ENCODE results near the gene RNF168. TPM values are rescaled to one million over a fixed set of nuclear protein-coding genes. Genes with fewer than 3 reads are reported as not detected.
A peak's percentile ranks its signal among the peaks of the same experiment; 100 is the strongest.

RNF168 gene
- polyA plus RNA-seq, 3 donors = 4.4 to 6.9 (median 6.7) TPM

GRCh38 chr3:196493292-196493691, 10.3 kb downstream of the RNF168 start:
- peaks cover 0 to 3% (median 0%) of the 10 kb centered on the region in 7 donors for H3K9me3 Mint-ChIP-seq
- Histone ChIP-seq H3K9me3 (replicated peaks in 1 of 2; ENCODE audit: control insufficient read depth in 1 of 2, insufficient read depth in 1 of 2, low read length in 2 of 2) (no peaks in the 10 kb centered on the region), H3K4me2 (replicated peaks; ENCODE audit: extremely low read depth, low read length, poor library complexity, severe bottlenecking) (no peak overlapping the region), H3K9ac (ENCODE audit: insufficient read depth, low read length, poor library complexity, severe bottlenecking) (no peak overlapping the region), H3K4me1 (ENCODE audit: control insufficient read depth in 1 of 2, insufficient read depth in 2 of 2, low read length in 2 of 2) (no peaks in the 10 kb centered on the region), H3K36me3 (replicated peaks in 1 of 2; ENCODE audit: control insufficient read depth in 1 of 2, insufficient read depth in 2 of 2, low read length in 2 of 2) (peaks cover 9 to 56% of the 10 kb centered on the region in 2 donors), H3K4me3 (replicated peaks in 1 of 3; ENCODE audit: low read depth in 2 of 3, low read length in 3 of 3) (no peak overlapping the region), H3K79me2 (ENCODE audit: insufficient read depth, low read length) (peaks cover 97% of the 10 kb centered on the region), H3K27me3 (ENCODE audit: control insufficient read depth in 2 of 2, insufficient read depth in 2 of 2, low read length in 2 of 2) (no peaks in the 10 kb centered on the region), H3K27ac (ENCODE audit: low read depth in 1 of 2, low read length in 2 of 2) (peak overlapping the region in 1 of 2 donors; percentile 26), H2AFZ (ENCODE audit: insufficient read depth, low read depth, low read length, poor library complexity, severe bottlenecking) (no peak overlapping the region), H4K20me1 (ENCODE audit: insufficient read depth, low read length) (peaks cover 91% of the 10 kb centered on the region)
- H3K4me1 Mint-ChIP-seq = peaks cover 2% of the 10 kb centered on the region
- H3K4me3 Mint-ChIP-seq = no peak overlapping the region
- 98% methylated on average over 6 of the region's 7 CpGs for WGBS (ENCODE audit: insufficient coverage)
- no peak for TF ChIP-seq CTCF (IDR thresholded peaks at IDR 0.05)
- no peak for DNase-seq
- peak overlapping the region in 1 of 7 donors; percentile 61 for H3K27ac Mint-ChIP-seq
- intact Hi-C loops (cut with micrococcal nuclease) = no loop called here
- H3K36me3 Mint-ChIP-seq = peaks cover 30 to 47% of the 10 kb centered on the region in 2 donors
- H3K27me3 Mint-ChIP-seq (ENCODE audit: low read depth in 3 of 3) = no peaks in the 10 kb centered on the region

GRCh38 chr3:196492080-196492479, 11.5 kb downstream of the RNF168 start:
- DNase-seq = no peak
- H4K20me1 ChIP-seq (ENCODE audit: insufficient read depth, low read length) = peaks cover 87% of the 10 kb centered on the region

More at GRCh38 chr3:196492080-196492479, 11.5 kb downstream of the RNF168 start:
- no peak overlapping the region for H3K9ac ChIP-seq (ENCODE audit: insufficient read depth, low read length, poor library complexity, severe bottlenecking)
- H3K27me3 ChIP-seq (ENCODE audit: control insufficient read depth in 2 of 2, insufficient read depth in 2 of 2, low read length in 2 of 2) = no peaks in the 10 kb centered on the region
- no peak overlapping the region for H3K27ac ChIP-seq (ENCODE audit: low read depth in 1 of 2, low read length in 2 of 2)
- H3K4me1 ChIP-seq (ENCODE audit: control insufficient read depth in 1 of 2, insufficient read depth in 2 of 2, low read length in 2 of 2) = no peaks in the 10 kb centered on the region
- no peak overlapping the region for H3K4me3 ChIP-seq (replicated peaks in 1 of 3; ENCODE audit: low read depth in 2 of 3, low read length in 3 of 3)
- peaks cover 0 to 3% (median 0%) of the 10 kb centered on the region in 7 donors for H3K9me3 Mint-ChIP-seq
- intact Hi-C loops (cut with micrococcal nuclease) = no loop called here
- no peak overlapping the region for H3K4me2 ChIP-seq (replicated peaks; ENCODE audit: extremely low read depth, low read length, poor library complexity, severe bottlenecking)
- peaks cover 95% of the 10 kb centered on the region for H3K79me2 ChIP-seq (ENCODE audit: insufficient read depth, low read length)
- no CpG with 5 or more reads among the region's 2 CpGs for WGBS (ENCODE audit: insufficient coverage)
- no peak overlapping the region for H2AFZ ChIP-seq (ENCODE audit: insufficient read depth, low read depth, low read length, poor library complexity, severe bottlenecking)
- peak overlapping the region in 2 of 7 donors; percentile 25 to 28 for H3K27ac Mint-ChIP-seq
- no peak for TF ChIP-seq CTCF (IDR thresholded peaks at IDR 0.05)
- no peaks in the 10 kb centered on the region for H3K4me1 Mint-ChIP-seq
- no peak overlapping the region for H3K4me3 Mint-ChIP-seq
- no peaks in the 10 kb centered on the region for H3K9me3 ChIP-seq (replicated peaks in 1 of 2; ENCODE audit: control insufficient read depth in 1 of 2, insufficient read depth in 1 of 2, low read length in 2 of 2)
- H3K36me3 ChIP-seq (replicated peaks in 1 of 2; ENCODE audit: control insufficient read depth in 1 of 2, insufficient read depth in 2 of 2, low read length in 2 of 2) = peaks cover 17 to 62% of the 10 kb centered on the region in 2 donors
- peaks cover 36 to 51% of the 10 kb centered on the region in 2 donors for H3K36me3 Mint-ChIP-seq
- no peaks in the 10 kb centered on the region for H3K27me3 Mint-ChIP-seq (ENCODE audit: low read depth in 3 of 3)

Data from CD14-positive monocyte (primary cell).